Lung (tissue), 12 donors: Measurements from ENCODE around the gene PLXNA2. TPM values are rescaled to one million over a fixed set of nuclear protein-coding genes. Genes with fewer than 3 reads are reported as not detected.

Source experiments
- ATAC-seq: fragments of 200-7000 bp; cut with Tn5 transposase; one replicate; pipeline ENCODE4 v1.9.1; 2020; ENCODE audit warnings: moderate number of reproducible peaks; ENCODE audit not compliant: insufficient read depth, low FRiP score
- DNase-seq, 3 donors: peaks; one replicate each; pipeline ENCODE4 v3.0.0-alpha.2; 2013 to 2017
- H3K27ac ChIP-seq, 2 donors: one replicate each; pipeline ENCODE4 v1.5.1; 2013; ENCODE audit warnings: mild to moderate bottlenecking in 2 of 2, moderate library complexity in 2 of 2, control low read depth in 1 of 2, inconsistent platforms in 1 of 2, low read depth in 1 of 2, low read length in 1 of 2
- H3K27me3 ChIP-seq, 3 donors: one replicate each; pipeline ENCODE4 v1.5.1; 2013; ENCODE audit warnings: low read length in 2 of 3; ENCODE audit not compliant: control insufficient read depth in 3 of 3, insufficient read depth in 3 of 3
- H3K36me3 ChIP-seq, 4 donors: one replicate each; pipeline ENCODE4 v1.5.1; 2013; ENCODE audit warnings: low read length in 4 of 4, mild to moderate bottlenecking in 1 of 4, moderate library complexity in 1 of 4; ENCODE audit not compliant: control insufficient read depth in 4 of 4, insufficient read depth in 4 of 4
- H3K4me1 ChIP-seq, 5 donors: one replicate each; pipeline ENCODE4 v1.5.1; 2013; ENCODE audit warnings: low read length in 5 of 5, mild to moderate bottlenecking in 2 of 5, moderate library complexity in 1 of 5; ENCODE audit not compliant: control insufficient read depth in 5 of 5, insufficient read depth in 5 of 5
- H3K4me3 ChIP-seq: one replicate; pipeline ENCODE4 v1.5.1; 2013; ENCODE audit warnings: mild to moderate bottlenecking, control low read depth, moderate library complexity
- H3K9ac ChIP-seq, 2 donors: one replicate each; pipeline ENCODE4 v1.5.1; 2013; ENCODE audit warnings: low read length in 2 of 2, control low read depth in 1 of 2; ENCODE audit not compliant: insufficient read depth in 1 of 2
- H3K9me3 ChIP-seq, 4 donors: one replicate each; pipeline ENCODE4 v1.5.1; 2013; ENCODE audit warnings: low read length in 3 of 4, mild to moderate bottlenecking in 1 of 4, moderate library complexity in 1 of 4; ENCODE audit not compliant: control insufficient read depth in 4 of 4, insufficient read depth in 3 of 4
- WGBS, 2 donors: extraction: QIAGEN DNeasy Blood & Tissue Kit; methylation state at CpG; one replicate each; pipeline ENCODE4 v1.1.7; 2013; 5-methylcytosine and 5-hydroxymethylcytosine counted together
- polyA plus RNA-seq, 2 donors: library from polyadenylated mRNA; stranded (reverse); fragments of 200-250 nt; gene quantifications; one replicate each; pipeline ENCODE4 v1.2.1, GENCODE V29; 2013
- total RNA-seq, 2 donors: library from RNA; depleted of rRNA in 1 of 2; stranded (reverse); fragments of >200 nt in 1 of 2; gene quantifications; one replicate each; pipeline ENCODE4 v1.2.1, GENCODE V29; 2014 to 2021
- TF ChIP-seq, protein P1 (sequence below): IDR thresholded peaks from 2 replicates; pipeline ENCODE4 v1.5.1; 2012; ENCODE audit warnings: mild to moderate bottlenecking; ENCODE audit errors: control extremely low read depth, extremely low read depth
- donor health status: control.
- donor health status: control.
- donor health status: Bipolar disorder and iron deficiency.
- donor health status: healthy.
- donor health status: DM: yes; HTN: yes; CAD: no.

The PLXNA2 gene
- total and polyA plus RNA-seq, 4 donors = 13.2 to 118 (median 32.6) TPM

DNA sequence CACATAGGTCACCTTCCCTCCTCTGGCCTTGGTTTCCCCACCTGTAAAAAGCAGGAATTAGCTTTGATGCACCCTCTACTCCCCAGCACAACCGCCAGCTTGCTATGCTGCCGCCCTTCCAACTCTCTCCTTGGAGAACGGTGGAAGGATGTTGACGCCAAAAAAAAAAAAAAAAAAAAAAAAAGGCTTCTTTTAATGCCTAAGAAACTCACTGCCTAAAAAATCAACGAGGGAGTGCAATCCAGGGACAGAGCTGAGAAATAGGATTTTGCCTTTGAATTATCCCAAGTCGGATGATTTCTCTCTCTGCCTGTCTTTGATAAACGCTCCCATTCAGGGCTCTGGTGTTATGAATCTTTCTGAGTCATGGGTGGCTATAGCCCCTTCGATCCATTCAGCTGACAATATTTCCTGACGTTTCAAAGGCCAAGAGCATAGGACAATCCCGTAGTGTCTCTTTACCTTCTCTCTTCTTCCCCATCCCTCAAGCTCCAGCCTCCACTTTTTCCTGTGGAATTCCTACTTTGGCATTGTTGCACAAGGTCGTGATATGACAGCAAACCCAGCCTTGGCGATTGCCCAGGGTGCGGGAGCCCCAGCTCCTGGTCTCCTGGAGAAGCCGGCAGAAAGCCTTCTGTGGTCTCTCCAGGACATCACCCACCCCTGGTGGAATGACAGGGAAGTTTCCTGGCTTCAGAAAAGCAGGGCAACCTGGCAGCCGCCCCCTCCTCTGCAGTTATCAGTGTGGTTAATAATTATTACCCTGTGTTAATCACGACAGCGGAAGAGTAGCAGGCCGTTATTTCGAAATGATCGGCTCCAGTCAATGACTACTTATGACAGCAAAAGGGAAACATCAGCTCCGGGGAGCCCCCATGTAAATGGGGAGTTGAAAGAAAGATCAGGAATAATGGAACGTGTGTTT is 8.0 kb upstream of the PLXNA2 start:
- DNase-seq = peak; percentile 54 to 82 (median 72)
- Histone ChIP-seq H3K27ac (no peak overlapping the region), H3K4me3 (no peak overlapping the region)

DNA sequence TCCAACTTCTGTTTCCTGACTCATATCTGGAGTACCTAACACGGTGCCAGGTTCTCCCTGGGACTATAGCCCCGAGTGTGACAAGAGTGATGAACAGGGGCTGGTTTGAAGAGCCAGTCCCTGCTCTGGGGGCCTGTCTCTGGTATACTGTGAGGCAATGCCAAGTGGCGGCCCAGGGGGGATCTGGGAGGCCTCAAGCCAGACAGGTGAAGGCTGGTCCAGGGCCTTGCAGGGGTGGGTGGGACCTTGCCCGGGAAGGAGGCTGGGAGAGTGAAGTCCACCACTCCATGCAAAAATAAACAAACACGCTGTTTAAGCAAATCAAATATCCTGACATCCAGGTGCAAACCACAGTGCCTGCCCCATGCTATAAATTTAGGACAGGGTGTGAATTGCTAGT is 6.8 kb upstream of the PLXNA2 start:
- no peak for ATAC-seq
- Histone ChIP-seq H3K27ac (no peak overlapping the region), H3K9ac (no peak overlapping the region), H3K36me3 (no peaks in the 10 kb centered on the region), H3K27me3 (no peaks in the 10 kb centered on the region), H3K4me1 (peaks cover 2 to 33% (median 4%) of the 10 kb centered on the region in 5 donors), H3K4me3 (no peak overlapping the region), H3K9me3 (no peaks in the 10 kb centered on the region)
- no peak for DNase-seq
- TF ChIP-seq, protein P1, sequence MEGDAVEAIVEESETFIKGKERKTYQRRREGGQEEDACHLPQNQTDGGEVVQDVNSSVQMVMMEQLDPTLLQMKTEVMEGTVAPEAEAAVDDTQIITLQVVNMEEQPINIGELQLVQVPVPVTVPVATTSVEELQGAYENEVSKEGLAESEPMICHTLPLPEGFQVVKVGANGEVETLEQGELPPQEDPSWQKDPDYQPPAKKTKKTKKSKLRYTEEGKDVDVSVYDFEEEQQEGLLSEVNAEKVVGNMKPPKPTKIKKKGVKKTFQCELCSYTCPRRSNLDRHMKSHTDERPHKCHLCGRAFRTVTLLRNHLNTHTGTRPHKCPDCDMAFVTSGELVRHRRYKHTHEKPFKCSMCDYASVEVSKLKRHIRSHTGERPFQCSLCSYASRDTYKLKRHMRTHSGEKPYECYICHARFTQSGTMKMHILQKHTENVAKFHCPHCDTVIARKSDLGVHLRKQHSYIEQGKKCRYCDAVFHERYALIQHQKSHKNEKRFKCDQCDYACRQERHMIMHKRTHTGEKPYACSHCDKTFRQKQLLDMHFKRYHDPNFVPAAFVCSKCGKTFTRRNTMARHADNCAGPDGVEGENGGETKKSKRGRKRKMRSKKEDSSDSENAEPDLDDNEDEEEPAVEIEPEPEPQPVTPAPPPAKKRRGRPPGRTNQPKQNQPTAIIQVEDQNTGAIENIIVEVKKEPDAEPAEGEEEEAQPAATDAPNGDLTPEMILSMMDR = no peak
- 72 to 76% methylated on average over 5 of the region's 5 CpGs for WGBS, 2 donors

More for the DNA sequence above, 8.0 kb upstream of the PLXNA2 start:
- H3K36me3 ChIP-seq = no peaks in the 10 kb centered on the region
- peak; percentile 30 for ATAC-seq
- H3K9ac ChIP-seq = peak overlapping the region in 1 of 2 donors; percentile 54
- TF ChIP-seq, protein P1 = no peak
- no peaks in the 10 kb centered on the region for H3K9me3 ChIP-seq
- peaks cover 2 to 33% (median 4%) of the 10 kb centered on the region in 5 donors for H3K4me1 ChIP-seq
- H3K27me3 ChIP-seq = no peaks in the 10 kb centered on the region
- 50 to 64% methylated on average over 22 of the region's 22 CpGs for WGBS, 2 donors

DNA sequence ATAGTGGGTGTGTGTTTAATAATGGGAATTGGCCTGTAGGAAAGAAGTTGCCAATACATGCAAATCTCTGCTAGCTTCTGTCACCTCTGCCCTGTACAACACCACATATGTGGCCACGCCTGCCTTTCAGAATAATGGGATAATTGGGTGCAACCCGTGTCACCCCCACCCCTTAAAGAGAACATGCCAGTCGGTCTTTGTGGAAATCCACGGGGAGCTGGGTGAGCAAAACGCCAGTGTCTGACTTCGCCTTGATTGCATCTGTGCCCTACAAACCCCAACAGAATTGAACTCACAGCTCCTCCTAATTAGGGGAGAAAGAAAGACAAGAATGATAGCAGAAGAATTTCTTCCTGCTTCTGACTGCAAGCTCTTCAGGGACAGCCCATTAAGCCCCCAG is 6.4 kb upstream of the PLXNA2 start:
- Histone ChIP-seq H3K9ac (no peak overlapping the region), H3K4me3 (no peak overlapping the region), H3K36me3 (no peaks in the 10 kb centered on the region), H3K4me1 (peaks cover 2 to 35% (median 4%) of the 10 kb centered on the region in 5 donors), H3K27me3 (no peaks in the 10 kb centered on the region), H3K27ac (no peak overlapping the region), H3K9me3 (no peaks in the 10 kb centered on the region)
- no peak for ATAC-seq
- TF ChIP-seq, protein P1 = no peak
- DNase-seq = no peak
- WGBS, 2 donors = 80 to 85% methylated on average over 6 of the region's 6 CpGs
